Stimulated activated CD8-positive, alpha-beta memory T cell treated with anti-CD3 and anti-CD28 coated beads, Interleukin-7, amount 100 ng/mL, for 48 hours (primary cell): ENCODE data around the gene STMP1.
"Not testable (repeated sequence)": the region's sequence is repeated elsewhere in the genome, so short reads cannot be mapped to it uniquely, and the experiment has no call there.

Source experiments
- DNase-seq, 2 donors: peaks; one replicate each; pipeline ENCODE4 v3.0.0-alpha.2; 2020; ENCODE audit warnings: low read depth in 1 of 2; ENCODE audit errors: extremely low read depth in 1 of 2

The STMP1 gene

GRCh38 chr7:135664046-135664589, 1.8 kb downstream of the STMP1 start:
- no peak for DNase-seq

DNA sequence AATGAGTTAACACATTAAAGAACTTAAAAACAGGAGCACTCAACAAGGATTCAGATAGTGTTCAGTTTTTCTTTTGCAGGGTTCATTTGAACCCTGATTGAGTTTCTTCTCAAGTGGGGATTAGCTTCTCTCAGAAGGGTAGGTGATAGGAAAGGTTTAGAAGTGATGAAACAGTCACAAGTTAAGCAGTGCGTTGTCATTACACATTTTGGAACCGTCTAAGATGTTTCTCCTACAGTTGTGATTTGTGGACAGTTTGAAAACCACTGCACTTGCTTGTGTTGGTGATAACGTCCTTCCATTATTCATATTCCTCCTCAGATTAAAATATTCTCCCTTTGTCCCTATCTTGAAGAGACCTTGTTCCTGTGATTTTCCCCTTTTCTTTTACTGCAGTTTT, 2.7 kb downstream of the STMP1 start:
- no peak for DNase-seq

GRCh38 chr7:135666156-135666555, 3.8 kb downstream of the STMP1 start:
- no peak for DNase-seq

DNA sequence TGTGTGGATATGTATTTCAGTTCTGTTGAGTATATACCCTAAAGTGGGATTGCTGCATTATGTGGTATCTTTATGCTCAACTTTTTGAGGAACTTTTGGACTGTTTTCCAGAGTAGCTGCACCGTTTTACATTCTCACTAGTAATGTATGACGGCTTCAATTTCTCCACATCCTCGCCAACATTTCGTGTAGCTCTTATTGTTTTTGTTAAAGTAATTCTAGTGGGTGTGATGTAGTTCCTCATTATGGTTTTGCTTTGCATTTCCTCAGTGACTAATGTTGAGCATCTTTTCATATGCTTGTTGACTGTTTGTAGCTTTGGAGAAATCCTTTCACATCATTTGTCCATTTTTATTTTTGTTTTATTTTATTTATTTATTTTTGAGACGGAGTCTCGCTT, 4.5 kb downstream of the STMP1 start:
- DNase-seq: no peak

DNA sequence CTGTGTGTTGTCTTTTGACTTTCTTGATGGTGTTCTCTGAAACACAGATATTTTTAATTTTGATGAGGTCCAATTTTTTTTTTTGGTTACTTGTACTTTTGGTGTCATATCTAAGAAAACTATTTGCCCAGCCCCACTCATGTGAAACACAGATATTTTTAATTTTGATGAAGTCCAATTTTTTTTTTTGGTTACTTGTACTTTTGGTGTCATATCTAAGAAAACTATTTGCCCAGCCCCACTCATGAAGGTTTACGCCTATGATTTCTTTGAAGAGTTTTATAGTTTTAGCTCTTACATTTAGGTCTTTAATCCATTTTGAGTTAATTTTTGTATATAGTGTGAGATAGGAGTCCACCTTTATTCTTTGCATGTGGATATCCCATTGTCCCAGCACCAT, 5.3 kb downstream of the STMP1 start:
- DNase-seq: not testable (repeated sequence)

- not testable (repeated sequence) for DNase-seq
Observed at GRCh38 chr7:135668852-135669395, 6.6 kb downstream of the STMP1 start.

DNA sequence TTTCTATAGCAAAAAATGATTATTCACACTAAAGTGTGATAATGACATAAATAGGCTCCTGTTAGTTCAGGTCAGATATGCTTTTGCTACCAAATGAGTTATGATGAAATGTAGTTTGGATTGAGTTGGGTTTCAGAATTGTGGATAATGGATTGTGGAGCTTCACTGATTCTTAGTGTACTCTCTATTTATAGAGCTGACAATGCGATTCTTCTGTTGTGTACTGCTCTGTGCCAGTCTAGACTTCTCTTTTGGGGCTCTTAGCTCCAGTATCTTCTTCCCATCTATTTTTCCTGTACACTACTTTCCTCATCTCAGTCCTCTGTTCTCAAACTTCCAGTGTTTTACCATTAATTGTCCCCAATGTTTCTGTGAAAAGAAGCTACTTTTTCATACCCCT, 7.5 kb downstream of the STMP1 start:
- no peak for DNase-seq

DNA sequence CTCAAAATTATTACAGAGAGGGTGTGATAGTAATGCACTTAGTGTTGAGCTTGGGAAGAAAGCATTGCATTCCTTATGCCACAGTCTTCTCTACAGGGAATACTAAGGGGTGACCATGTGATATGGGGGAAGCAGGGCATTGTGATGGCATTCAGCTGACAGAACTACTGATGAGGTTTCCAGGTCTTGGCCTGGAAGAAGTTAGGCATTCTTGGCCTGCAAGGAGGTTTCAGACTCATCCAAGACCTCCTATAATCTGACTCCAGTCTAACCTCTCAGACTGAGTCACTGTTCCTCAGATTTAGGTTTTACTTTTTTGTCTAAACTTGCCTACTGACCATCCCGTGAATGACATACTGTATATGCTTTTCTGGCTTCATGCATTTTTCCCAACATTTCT, 7.9 kb downstream of the STMP1 start:
- DNase-seq: no peak

DNA sequence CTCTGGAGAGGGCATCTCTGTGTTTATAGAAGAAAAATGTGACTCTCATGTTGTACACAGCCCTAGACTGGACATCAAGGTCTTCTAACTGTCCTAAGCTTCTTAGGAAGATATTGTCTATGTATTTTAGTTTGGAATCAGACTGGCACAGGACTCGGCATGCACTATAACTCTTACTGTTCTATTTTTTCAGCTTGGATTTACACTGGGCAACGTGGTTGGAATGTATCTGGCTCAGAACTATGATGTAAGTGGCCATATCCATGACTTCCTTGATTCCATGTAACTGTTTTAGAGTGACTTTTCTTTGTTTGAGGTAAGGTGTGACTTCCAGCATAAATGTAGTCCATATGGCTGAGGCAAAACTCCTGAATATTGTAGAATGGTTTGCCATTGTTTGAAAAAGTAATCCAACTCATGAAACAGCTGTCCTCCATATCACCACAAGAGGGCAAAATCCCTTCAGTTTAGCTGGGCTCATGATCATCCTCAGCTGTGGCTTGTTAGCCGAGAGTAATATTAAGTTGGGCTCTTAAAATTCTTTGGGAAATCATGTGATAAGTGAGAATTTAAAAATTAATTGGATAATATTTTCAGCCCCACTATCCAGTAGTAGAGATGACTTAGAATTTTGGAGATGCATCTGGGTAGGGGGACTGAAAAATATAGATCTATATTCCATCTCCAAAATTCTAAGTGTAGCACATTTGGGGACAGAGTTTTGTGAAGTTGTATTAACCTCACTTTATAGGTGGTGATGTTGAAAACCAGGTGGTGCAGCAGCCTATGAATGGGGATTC, 10.4 kb downstream of the STMP1 start:
- no peak for DNase-seq

DNA sequence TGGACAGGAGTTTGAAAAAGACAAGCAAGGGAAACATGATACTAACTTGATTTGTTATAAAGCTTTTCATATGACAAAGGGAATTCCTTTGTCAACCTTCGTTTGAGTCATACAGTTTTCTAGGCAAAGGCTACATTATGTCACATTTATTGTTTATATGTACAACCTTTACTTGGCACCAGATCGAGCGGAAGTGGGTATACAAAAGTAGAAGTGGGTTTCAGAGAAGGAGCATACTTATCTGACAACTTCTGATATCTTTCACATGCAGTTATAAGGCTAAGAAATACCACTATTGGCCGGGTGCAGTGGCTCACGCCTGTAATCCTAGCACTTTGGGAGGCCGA, 11.0 kb downstream of the STMP1 start:
- DNase-seq: no peak

DNA sequence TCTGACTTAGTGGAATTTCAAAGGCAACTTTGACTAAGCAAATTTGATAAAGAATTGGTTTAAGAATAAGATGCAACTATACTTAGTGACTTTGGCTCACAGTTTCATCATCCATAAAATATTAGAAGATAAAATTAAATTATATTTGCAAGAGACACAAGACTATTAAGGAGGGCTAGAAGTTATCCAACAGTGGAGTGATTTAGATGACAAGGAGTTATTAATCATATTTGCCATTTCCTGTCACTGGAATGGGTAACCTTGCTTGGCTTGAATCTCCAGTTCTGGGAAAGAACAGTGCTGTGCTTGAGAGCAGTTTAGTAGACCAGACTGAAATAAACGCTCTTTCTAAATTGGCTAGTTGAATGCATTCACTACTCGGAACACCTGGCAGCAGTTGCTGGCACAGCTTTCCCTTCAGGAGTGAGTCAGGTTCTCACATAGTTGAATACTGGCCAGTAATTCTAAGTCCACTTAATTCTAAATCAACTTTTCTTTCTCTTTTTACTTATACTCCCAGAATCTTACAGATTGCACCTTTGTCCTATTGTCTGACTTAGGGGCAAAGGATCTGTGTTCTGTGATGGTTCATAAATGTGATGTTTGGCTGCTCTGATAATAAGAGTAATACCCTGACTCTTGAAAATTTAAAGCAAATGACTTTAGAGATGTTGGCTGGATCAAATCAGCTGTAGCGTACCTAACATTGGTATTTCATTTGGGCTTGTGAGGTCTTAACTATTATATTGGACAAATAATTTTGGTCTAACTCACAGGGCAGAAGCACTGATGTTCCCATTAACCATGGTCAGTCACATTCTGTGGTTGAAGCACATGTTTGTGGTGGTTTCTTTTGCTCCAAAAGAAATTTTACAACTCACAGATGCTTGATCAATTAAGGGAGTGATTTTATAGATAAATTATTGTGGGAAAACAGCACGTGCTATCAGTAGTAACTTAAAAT, 16.6 kb downstream of the STMP1 start:
- no peak for DNase-seq

GRCh38 chr7:135681762-135682161, 19.4 kb downstream of the STMP1 start:
- DNase-seq: no peak

GRCh38 chr7:135682191-135682590, 19.9 kb downstream of the STMP1 start:
- DNase-seq: no peak

- DNase-seq: no peak
Observed at GRCh38 chr7:135683609-135684008, 21.3 kb downstream of the STMP1 start.

DNA sequence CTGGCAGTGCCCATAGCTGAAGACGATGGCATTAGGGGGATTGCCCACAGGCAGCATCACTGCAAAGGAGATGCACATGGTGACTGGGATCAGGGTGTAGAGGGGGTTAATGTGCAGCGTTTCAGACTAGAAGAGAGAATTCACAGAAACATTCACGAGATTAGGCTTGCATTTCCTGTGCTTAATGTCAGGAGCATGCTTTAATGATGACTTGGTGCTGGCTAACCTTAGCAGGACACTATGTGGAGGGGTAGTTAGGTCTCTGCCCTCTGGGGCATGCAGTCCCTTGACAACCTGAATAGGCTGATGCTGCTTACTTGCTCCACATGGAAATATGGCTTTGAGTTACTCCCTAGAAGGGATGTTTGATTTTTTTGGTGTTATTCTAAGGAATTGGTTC, 21.8 kb downstream of the STMP1 start:
- DNase-seq: no peak

DNA sequence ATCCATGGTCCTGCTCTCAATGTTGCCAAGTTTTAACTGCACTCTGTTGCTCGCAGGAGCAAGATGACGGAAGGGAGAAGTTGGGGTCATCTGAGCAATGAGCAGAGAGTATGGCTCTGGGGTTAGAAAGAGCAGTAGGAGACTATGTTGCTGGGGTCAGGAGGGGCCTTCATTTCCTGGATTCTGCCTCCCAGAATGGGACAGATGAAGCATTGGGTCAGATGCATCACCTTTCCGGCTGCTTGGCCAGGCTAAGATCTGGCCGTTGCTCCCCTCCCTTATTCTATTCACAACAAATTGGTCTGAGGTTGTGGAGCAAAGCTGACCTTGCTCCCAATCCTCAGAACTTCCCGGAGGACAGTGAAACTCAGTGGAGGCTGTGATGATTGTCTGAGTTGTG, 22.4 kb downstream of the STMP1 start:
- no peak for DNase-seq

DNA sequence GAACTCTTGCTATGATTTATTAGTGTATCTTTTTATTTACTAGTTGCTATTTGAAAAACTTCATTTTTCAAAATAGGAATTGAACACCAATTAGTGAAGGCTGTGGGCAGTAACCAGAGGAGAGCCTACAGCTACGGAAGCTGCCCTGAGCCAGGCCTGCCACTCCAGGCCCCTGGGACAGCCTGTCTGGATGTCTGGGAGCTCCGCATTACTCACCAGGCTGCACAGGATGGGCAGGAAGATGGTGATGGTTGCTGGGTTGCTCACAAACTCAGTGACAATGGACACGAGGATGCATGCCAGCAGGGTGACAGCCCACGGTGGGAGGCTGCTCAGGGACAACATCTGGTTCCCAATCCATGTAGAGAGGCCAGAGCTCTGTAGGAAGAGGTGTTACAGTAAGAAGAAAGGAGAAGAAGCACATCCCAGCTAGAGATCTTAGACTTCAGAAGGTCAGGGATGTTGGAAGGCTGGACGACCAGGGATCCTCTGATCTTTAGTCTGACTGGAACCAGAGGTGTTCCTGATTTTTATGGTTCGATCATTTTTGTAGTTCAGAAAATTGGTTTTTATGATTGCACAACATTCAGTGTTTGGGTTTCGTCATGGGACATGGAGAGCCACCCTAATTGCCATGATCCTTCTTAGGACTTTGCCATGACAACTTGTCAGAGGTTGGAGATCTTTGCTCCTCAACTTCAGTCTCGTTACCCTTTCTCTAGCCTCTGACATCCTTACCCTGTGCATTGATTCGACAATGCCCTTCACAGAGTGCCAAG, 23.2 kb downstream of the STMP1 start:
- no peak for DNase-seq

DNA sequence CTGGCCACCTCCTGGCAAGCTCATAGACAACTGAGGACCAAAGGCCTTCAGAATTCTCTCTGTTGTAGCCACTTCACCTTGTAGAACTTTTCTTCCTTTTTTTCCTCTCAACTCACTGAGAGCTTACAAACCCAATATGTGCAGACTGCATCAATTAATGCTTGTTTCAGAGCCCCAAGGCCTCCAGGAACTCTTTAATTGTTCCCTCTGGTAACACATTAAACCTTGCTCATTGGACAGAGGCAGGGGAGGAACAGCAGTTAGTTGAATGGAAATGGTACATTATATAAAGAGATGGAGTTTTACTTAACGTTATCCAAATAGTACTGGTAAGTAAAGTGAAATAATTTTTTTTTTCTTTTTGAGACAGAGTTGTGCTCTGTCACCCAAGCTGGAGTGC, 25.2 kb downstream of the STMP1 start:
- DNase-seq: no peak

DNA sequence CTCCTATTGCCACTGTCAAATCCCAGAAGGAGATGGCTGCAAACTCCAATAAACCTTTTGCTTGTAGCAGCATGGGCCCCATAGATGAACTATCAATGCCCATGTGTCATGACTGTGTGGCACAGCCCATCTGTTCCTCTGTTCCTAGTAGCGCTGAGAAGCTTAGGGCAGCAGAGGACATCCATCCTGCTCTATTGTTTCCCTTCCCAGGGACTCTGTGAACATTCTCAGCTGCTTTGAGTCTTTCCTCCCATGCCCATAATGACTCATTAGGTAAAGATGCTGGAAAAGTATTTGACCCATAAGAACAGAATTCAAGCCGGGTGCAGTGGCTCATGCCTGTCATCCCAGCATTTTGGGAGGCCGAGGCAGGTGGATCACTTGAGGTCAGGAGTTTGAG, 28.3 kb downstream of the STMP1 start:
- DNase-seq: no peak

- DNase-seq: no peak
Observed at GRCh38 chr7:135692055-135692454, 29.7 kb downstream of the STMP1 start.

GRCh38 chr7:135692606-135693005, 30.3 kb downstream of the STMP1 start:
- DNase-seq: not testable (repeated sequence)
